ENCODE measurements around the gene VHLL. TPM values are rescaled to one million over a fixed set of nuclear protein-coding genes. Genes with fewer than 3 reads are reported as not detected.
A peak's percentile ranks its signal among the peaks of the same experiment; 100 is the strongest.

The VHLL gene
- total and polyA plus RNA-seq, 2 of the 13 experiments (the other 11 are each of a cell fraction or from before 2014, with no cell fraction given) = 0.24 TPM; not detected in 1

DNA sequence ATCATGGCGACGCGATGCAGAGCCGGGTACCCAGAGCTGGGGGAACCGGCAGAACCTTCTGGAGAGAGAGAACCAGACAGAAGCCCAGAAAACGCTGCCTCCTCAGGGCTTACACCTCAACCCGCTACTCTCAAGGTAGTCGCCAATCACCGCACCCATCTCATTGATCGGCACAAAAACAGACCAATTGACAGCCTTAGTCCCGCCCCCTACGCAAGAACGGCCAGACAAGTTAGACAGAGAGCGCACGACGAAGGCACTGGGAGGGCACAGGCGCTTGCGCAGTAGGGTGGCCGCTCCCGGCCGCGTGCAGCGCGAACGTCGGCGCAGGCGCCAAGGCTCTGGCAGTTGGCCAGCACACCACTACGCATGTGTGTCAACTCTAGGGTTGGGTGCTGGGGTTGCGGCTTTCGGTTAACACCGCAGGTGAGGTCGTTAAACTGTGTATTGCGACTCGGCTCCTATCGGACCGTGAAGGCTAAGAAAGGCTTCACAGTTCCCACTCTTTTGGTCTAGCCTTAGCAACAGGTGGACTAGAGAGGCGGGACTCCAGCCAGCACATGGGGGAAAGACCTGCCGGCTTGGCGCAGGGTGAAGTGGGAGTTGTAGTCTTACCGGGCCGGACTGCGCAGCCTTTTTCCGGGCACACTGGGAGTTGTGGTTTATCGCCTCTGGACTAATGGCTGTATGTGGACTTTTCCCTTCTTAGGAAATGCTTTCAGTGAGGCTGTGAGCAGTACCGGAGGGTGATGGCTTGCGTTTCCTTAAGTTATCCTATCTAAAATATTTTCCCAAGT, 39.3 kb upstream of the VHLL start, which contains the start of the genes CCT3 and TSACC (continued):
- no peak for TF ChIP-seq EED (CRISPR knock-in tag; IDR thresholded peaks at IDR 0.05)
- TF ChIP-seq, protein P1, sequence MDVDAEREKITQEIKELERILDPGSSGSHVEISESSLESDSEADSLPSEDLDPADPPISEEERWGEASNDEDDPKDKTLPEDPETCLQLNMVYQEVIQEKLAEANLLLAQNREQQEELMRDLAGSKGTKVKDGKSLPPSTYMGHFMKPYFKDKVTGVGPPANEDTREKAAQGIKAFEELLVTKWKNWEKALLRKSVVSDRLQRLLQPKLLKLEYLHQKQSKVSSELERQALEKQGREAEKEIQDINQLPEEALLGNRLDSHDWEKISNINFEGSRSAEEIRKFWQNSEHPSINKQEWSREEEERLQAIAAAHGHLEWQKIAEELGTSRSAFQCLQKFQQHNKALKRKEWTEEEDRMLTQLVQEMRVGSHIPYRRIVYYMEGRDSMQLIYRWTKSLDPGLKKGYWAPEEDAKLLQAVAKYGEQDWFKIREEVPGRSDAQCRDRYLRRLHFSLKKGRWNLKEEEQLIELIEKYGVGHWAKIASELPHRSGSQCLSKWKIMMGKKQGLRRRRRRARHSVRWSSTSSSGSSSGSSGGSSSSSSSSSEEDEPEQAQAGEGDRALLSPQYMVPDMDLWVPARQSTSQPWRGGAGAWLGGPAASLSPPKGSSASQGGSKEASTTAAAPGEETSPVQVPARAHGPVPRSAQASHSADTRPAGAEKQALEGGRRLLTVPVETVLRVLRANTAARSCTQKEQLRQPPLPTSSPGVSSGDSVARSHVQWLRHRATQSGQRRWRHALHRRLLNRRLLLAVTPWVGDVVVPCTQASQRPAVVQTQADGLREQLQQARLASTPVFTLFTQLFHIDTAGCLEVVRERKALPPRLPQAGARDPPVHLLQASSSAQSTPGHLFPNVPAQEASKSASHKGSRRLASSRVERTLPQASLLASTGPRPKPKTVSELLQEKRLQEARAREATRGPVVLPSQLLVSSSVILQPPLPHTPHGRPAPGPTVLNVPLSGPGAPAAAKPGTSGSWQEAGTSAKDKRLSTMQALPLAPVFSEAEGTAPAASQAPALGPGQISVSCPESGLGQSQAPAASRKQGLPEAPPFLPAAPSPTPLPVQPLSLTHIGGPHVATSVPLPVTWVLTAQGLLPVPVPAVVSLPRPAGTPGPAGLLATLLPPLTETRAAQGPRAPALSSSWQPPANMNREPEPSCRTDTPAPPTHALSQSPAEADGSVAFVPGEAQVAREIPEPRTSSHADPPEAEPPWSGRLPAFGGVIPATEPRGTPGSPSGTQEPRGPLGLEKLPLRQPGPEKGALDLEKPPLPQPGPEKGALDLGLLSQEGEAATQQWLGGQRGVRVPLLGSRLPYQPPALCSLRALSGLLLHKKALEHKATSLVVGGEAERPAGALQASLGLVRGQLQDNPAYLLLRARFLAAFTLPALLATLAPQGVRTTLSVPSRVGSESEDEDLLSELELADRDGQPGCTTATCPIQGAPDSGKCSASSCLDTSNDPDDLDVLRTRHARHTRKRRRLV (CRISPR knock-in tag; IDR thresholded peaks at IDR 0.05) = peak; percentile 61; the same call in 1 of the 2 replicates
- peak; percentile 64 for TF ChIP-seq KDM2A (CRISPR knock-in tag; IDR thresholded peaks at IDR 0.05; ENCODE audit: borderline replicate concordance, low read depth)
- TF ChIP-seq, protein P2, sequence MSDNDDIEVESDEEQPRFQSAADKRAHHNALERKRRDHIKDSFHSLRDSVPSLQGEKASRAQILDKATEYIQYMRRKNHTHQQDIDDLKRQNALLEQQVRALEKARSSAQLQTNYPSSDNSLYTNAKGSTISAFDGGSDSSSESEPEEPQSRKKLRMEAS (IDR thresholded peaks at IDR 0.05) = peak; percentile 95
- TF ChIP-seq ARNTL (CRISPR knock-in tag; IDR thresholded peaks at IDR 0.05) = 0 out of 2 replicates have a peak, but pooled peaks have one; percentile 39
- TF ChIP-seq CREM (IDR thresholded peaks at IDR 0.05) = peak; percentile 93
- TF ChIP-seq CREM (CRISPR knock-in tag; IDR thresholded peaks at IDR 0.05) = 0 out of 2 replicates have a peak, but pooled peaks have one; percentile 51
- TF ChIP-seq ZSCAN29 (CRISPR knock-in tag; conservative IDR thresholded peaks at IDR 0.05) = 0 out of 2 replicates have a peak, but pooled peaks have one; percentile 35
- TF ChIP-seq, protein P3, sequence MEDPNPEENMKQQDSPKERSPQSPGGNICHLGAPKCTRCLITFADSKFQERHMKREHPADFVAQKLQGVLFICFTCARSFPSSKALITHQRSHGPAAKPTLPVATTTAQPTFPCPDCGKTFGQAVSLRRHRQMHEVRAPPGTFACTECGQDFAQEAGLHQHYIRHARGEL (CRISPR knock-in tag; IDR thresholded peaks at IDR 0.05) = no peak
- no peak for TF ChIP-seq ZNF136 (CRISPR knock-in tag; IDR thresholded peaks at IDR 0.05; ENCODE audit: low read depth)
- TF ChIP-seq, protein P4, sequence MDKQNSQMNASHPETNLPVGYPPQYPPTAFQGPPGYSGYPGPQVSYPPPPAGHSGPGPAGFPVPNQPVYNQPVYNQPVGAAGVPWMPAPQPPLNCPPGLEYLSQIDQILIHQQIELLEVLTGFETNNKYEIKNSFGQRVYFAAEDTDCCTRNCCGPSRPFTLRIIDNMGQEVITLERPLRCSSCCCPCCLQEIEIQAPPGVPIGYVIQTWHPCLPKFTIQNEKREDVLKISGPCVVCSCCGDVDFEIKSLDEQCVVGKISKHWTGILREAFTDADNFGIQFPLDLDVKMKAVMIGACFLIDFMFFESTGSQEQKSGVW (CRISPR knock-in tag; IDR thresholded peaks at IDR 0.05; ENCODE audit: borderline replicate concordance) = no peak
- TF ChIP-seq ZSCAN21 (CRISPR knock-in tag; IDR thresholded peaks at IDR 0.05; ENCODE audit: borderline replicate concordance) = peak; percentile 85
- TF ChIP-seq HNRNPLL (IDR thresholded peaks at IDR 0.05; ENCODE audit: low read depth, low read length, poor library complexity, severe bottlenecking) = peak; percentile 89
- TF ChIP-seq, protein P5, sequence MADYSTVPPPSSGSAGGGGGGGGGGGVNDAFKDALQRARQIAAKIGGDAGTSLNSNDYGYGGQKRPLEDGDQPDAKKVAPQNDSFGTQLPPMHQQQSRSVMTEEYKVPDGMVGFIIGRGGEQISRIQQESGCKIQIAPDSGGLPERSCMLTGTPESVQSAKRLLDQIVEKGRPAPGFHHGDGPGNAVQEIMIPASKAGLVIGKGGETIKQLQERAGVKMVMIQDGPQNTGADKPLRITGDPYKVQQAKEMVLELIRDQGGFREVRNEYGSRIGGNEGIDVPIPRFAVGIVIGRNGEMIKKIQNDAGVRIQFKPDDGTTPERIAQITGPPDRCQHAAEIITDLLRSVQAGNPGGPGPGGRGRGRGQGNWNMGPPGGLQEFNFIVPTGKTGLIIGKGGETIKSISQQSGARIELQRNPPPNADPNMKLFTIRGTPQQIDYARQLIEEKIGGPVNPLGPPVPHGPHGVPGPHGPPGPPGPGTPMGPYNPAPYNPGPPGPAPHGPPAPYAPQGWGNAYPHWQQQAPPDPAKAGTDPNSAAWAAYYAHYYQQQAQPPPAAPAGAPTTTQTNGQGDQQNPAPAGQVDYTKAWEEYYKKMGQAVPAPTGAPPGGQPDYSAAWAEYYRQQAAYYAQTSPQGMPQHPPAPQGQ (CRISPR knock-in tag; IDR thresholded peaks at IDR 0.05; ENCODE audit: borderline replicate concordance) = no peak
- TF ChIP-seq, protein P6, sequence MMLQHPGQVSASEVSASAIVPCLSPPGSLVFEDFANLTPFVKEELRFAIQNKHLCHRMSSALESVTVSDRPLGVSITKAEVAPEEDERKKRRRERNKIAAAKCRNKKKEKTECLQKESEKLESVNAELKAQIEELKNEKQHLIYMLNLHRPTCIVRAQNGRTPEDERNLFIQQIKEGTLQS (CRISPR knock-in tag; IDR thresholded peaks at IDR 0.05) = no peak; the same call in 1 of the 2 replicates
- TF ChIP-seq XBP1 (CRISPR knock-in tag; IDR thresholded peaks at IDR 0.05) = no peak
- TF ChIP-seq ZNF772 (CRISPR knock-in tag; IDR thresholded peaks at IDR 0.05) = no peak; the same call in 1 of the 2 replicates
- peak; percentile 83 for TF ChIP-seq SAP130 (CRISPR knock-in tag; IDR thresholded peaks at IDR 0.05; ENCODE audit: low read depth)
- TF ChIP-seq NCOA1 (CRISPR knock-in tag; IDR thresholded peaks at IDR 0.05) = no peak
- TF ChIP-seq NCOR1 (IDR thresholded peaks at IDR 0.05; ENCODE audit: borderline replicate concordance, low read length) = no peak
- TF ChIP-seq RAD21 (CRISPR knock-in tag; IDR thresholded peaks at IDR 0.05) = peak; percentile 5; the same call in 1 of the 2 replicates
